Osteoblast (primary cell): ENCODE measurements around the gene ARL1. TPM values are rescaled to one million over a fixed set of nuclear protein-coding genes. Genes with fewer than 3 reads are reported as not detected.

Experiments used
- DNase-seq: peaks from one replicate; pipeline ENCODE4 v3.0.0; 2011; ENCODE audit warnings: low spot score, mixed read lengths; ENCODE audit not compliant: insufficient read length; ENCODE audit errors: missing footprints
- H2AFZ ChIP-seq: 2 replicates; pipeline ENCODE4 v1.6.0; 2011; ENCODE audit warnings: mild to moderate bottlenecking, low read length
- H3K27ac ChIP-seq: 2 replicates; pipeline ENCODE4 v1.5.1; 2011; ENCODE audit warnings: mild to moderate bottlenecking, low read depth, low read length, moderate library complexity
- H3K27me3 ChIP-seq: 2 replicates; pipeline ENCODE4 v1.6.0; 2012; ENCODE audit warnings: mild to moderate bottlenecking, control low read depth, inconsistent platforms, low read length, moderate library complexity; ENCODE audit not compliant: insufficient read depth
- H3K36me3 ChIP-seq: 2 replicates; pipeline ENCODE4 v1.5.1; 2011; ENCODE audit warnings: mild to moderate bottlenecking, low read length, control low read depth, moderate library complexity; ENCODE audit not compliant: insufficient read depth
- H3K4me1 ChIP-seq: 2 replicates; pipeline ENCODE4 v1.5.1; 2011; ENCODE audit warnings: mild to moderate bottlenecking, low read length, control low read depth, moderate library complexity; ENCODE audit not compliant: insufficient read depth
- H3K4me2 ChIP-seq: 2 replicates; pipeline ENCODE4 v1.6.0; 2011; ENCODE audit warnings: mild to moderate bottlenecking, low read length; ENCODE audit not compliant: insufficient read depth
- H3K4me3 ChIP-seq: fragments of 200-600 bp; sonication (generic); 3 replicates; pipeline ENCODE4 v1.5.1; 2012; ENCODE audit warnings: mild to moderate bottlenecking, low read length, inconsistent platforms; ENCODE audit not compliant: insufficient read depth
- H3K79me2 ChIP-seq: 2 replicates; pipeline ENCODE4 v1.6.0; 2012; ENCODE audit warnings: mild to moderate bottlenecking, low read length, control low read depth, inconsistent platforms; ENCODE audit not compliant: insufficient read depth
- H3K9me3 ChIP-seq: 2 replicates; pipeline ENCODE4 v1.5.1; 2011; ENCODE audit warnings: low read depth, low read length, control low read depth
- H4K20me1 ChIP-seq: 2 replicates; pipeline ENCODE4 v1.6.0; 2012; ENCODE audit warnings: mild to moderate bottlenecking, low read length, control low read depth; ENCODE audit not compliant: insufficient read depth
- CTCF ChIP-seq: IDR thresholded peaks from 2 replicates; pipeline ENCODE4 v1.5.1; 2011; ENCODE audit warnings: mild to moderate bottlenecking, low read depth, low read length, moderate library complexity; ENCODE audit errors: extremely low read depth
- total RNA-seq: library from RNA; depleted of rRNA; stranded (reverse); fragments of >200 nt; gene quantifications from 2 replicates; pipeline ENCODE4 v1.2.3, GENCODE V29; 2012

ARL1 gene
- 90.8 and 94.9 TPM in 2 replicates for total RNA-seq

DNA sequence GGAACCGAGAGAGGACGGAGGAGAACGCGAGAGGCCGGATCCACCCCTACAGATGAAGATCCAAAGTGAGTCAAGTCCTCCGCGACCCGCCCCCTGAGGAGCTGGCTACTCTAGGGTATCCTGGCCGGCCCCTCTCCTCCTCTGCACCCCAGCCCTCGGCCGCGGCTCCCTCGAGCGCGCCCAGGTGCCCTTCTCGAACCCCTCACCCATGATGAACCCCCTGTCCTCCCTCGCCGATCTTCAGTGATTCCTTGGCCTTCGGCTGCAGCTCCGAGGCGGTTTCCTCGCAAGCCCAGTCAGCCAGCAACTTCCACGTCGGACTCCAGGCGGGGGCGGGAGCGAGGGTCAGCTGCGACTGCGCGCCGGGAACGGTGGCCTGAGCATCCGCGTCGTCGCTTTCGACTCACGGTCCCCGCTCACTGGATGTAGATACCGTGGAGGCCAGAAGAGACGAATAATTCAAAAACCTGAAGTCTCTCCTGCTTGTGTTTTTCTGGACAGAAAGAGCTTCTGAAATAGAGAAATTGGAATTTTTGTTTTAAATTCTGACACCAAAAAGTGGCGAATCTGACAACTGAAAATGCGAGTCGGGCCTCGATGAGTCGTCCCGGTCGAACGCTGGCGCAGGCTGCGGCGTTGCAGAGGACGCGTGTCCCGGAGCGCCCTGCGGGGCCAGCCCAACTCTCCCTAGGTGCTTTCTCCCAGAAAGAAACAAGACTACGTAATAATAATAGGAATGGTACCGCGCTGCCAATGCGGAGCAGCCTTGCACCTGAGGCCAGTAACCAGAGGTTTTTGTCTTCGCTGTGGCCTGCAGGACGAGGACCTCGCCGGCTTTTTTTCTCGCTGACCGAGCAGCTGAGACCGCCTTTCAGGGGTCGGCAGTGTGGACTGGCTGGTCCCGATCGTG, at the start of gene ARL1:
TSS of gene ARL1 (minus strand) at position 337 of the 910 bp plus-strand sequence. CDS start at position 210, 127 bp downstream.
- H3K9me3 ChIP-seq, result no peaks in the 10 kb centered on the region
- H4K20me1 ChIP-seq, result peaks cover 31% of the 10 kb centered on the region
- H3K79me2 ChIP-seq, result peaks cover 50% of the 10 kb centered on the region
- H3K36me3 ChIP-seq, result peaks cover 5% of the 10 kb centered on the region
- H3K4me3 ChIP-seq, result peak within 1 kb of the TSS; percentile 95
- TF ChIP-seq CTCF, result no peak
- H2AFZ ChIP-seq, result peak within 1 kb of the TSS; percentile 91
- H3K27me3 ChIP-seq, result no peaks in the 10 kb centered on the region
- peak; percentile 95 for DNase-seq
- H3K4me2 ChIP-seq, result peak within 1 kb of the TSS; percentile 80
- H3K4me1 ChIP-seq, result peaks cover 10% of the 10 kb centered on the region
- H3K27ac ChIP-seq, result peak within 1 kb of the TSS; percentile 99

GRCh38 chr12:101455685-101456084, 48.1 kb upstream of the ARL1 start:
- no peaks in the 10 kb centered on the region for H3K36me3 ChIP-seq
- no peaks in the 10 kb centered on the region for H3K79me2 ChIP-seq
- no peak overlapping the region for H2AFZ ChIP-seq
- H3K4me2 ChIP-seq, result no peak overlapping the region
- no peaks in the 10 kb centered on the region for H3K27me3 ChIP-seq
- no peak for DNase-seq
- no peak overlapping the region for H3K4me3 ChIP-seq
- no peak for TF ChIP-seq CTCF
- H3K4me1 ChIP-seq, result no peaks in the 10 kb centered on the region
- no peak overlapping the region for H3K27ac ChIP-seq
- no peaks in the 10 kb centered on the region for H4K20me1 ChIP-seq
- H3K9me3 ChIP-seq, result no peaks in the 10 kb centered on the region

- Histone ChIP-seq H3K4me1 (no peaks in the 10 kb centered on the region), H3K79me2 (no peaks in the 10 kb centered on the region), H3K36me3 (no peaks in the 10 kb centered on the region), H3K27ac (no peak overlapping the region), H4K20me1 (no peaks in the 10 kb centered on the region), H2AFZ (no peak overlapping the region), H3K4me2 (no peak overlapping the region), H3K27me3 (no peaks in the 10 kb centered on the region), H3K9me3 (no peaks in the 10 kb centered on the region), H3K4me3 (no peak overlapping the region)
- TF ChIP-seq CTCF, result no peak
- DNase-seq, result no peak
Observed at GRCh38 chr12:101441461-101442224, 34.1 kb upstream of the ARL1 start.

DNA sequence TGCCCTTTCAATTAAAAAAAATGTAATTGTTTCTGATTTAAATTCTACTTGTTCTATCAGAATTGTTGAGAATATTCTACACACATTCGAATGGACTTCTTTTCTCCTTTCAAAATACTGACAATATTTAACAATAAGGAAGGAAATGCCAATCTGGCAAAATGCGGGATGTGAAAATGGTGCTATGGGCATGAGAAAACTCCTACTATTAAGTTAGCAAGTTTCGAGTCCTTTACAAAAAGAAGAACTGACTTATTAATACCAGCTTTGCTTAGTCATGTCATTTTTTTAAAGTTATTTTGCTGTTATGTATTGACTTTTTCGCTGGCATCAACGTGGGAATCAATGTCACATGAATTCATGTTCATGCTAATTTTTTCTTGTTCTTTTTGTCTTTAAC, 31.7 kb upstream of the ARL1 start:
- no peaks in the 10 kb centered on the region for H4K20me1 ChIP-seq
- H3K9me3 ChIP-seq, result no peaks in the 10 kb centered on the region
- H3K4me1 ChIP-seq, result no peaks in the 10 kb centered on the region
- H2AFZ ChIP-seq, result no peak overlapping the region
- TF ChIP-seq CTCF, result no peak
- H3K27me3 ChIP-seq, result no peaks in the 10 kb centered on the region
- no peaks in the 10 kb centered on the region for H3K36me3 ChIP-seq
- no peaks in the 10 kb centered on the region for H3K79me2 ChIP-seq
- H3K4me2 ChIP-seq, result no peak overlapping the region
- DNase-seq, result no peak
- H3K4me3 ChIP-seq, result no peak overlapping the region
- H3K27ac ChIP-seq, result no peak overlapping the region
